CD4-positive, alpha-beta memory T cell (primary cell): ENCODE data around the gene OVCH2. TPM values are rescaled to one million over a fixed set of nuclear protein-coding genes. Genes with fewer than 3 reads are reported as not detected.
"Not testable (repeated sequence)": the region's sequence is repeated elsewhere in the genome, so short reads cannot be mapped to it uniquely, and the experiment has no call there.

Experiments used
- CTCF ChIA-PET: fragments of 350-600 bp; sonication (Branson Sonifier 250); formaldehyde crosslinking; loops from one replicate; lab custom pipeline; 2021; ENCODE audit warnings: inconsistent platforms; ENCODE audit not compliant: partially characterized antibody; lab: Charles Lee
- POLR2A ChIA-PET: fragments of 350-600 bp; sonication (Branson Sonifier 250); formaldehyde crosslinking; loops from one replicate; lab custom pipeline; 2021; ENCODE audit not compliant: partially characterized antibody; lab: Charles Lee
- DNase-seq, 5 donors: peaks; one replicate each; pipeline versions ENCODE4 v3.0.0 to v3.0.0-alpha.2; 2020 to 2022; ENCODE audit warnings: mixed read lengths in 1 of 5
- H3K27ac ChIP-seq: one replicate; pipeline ENCODE4 v1.7.0; 2013; ENCODE audit warnings: low read depth, low read length
- H3K27me3 ChIP-seq: 2 replicates; pipeline ENCODE4 v1.7.0; 2013; ENCODE audit warnings: mild to moderate bottlenecking, low read length, moderate library complexity; ENCODE audit not compliant: insufficient read depth
- H3K36me3 ChIP-seq: 2 replicates; pipeline ENCODE4 v1.7.0; 2013; ENCODE audit warnings: mild to moderate bottlenecking, low read length, moderate library complexity; ENCODE audit not compliant: insufficient read depth
- H3K4me1 ChIP-seq: 2 replicates; pipeline ENCODE4 v1.7.0; 2013; ENCODE audit warnings: mild to moderate bottlenecking, low read length, moderate library complexity; ENCODE audit not compliant: insufficient read depth
- H3K4me3 ChIP-seq, 2 donors: one replicate each; pipeline ENCODE4 v1.7.0; 2013; ENCODE audit warnings: low read length in 2 of 2, mild to moderate bottlenecking in 1 of 2
- H3K9me3 ChIP-seq, 2 donors: one replicate each; pipeline ENCODE4 v1.7.0; 2013; ENCODE audit warnings: low read length in 2 of 2, control low read depth in 1 of 2; ENCODE audit not compliant: control insufficient read depth in 1 of 2
- H3K27ac Mint-ChIP-seq, 7 donors: one replicate each; pipeline ENCODE4 v1.8.0; 2020 to 2021; ENCODE audit warnings: mixed read lengths in 7 of 7, mild to moderate bottlenecking in 6 of 7, inconsistent platforms in 3 of 7, moderate library complexity in 3 of 7
- H3K27me3 Mint-ChIP-seq, 2 donors: one replicate each; pipeline ENCODE4 v1.8.0; 2020 to 2021; ENCODE audit warnings: mixed read lengths in 2 of 2
- H3K36me3 Mint-ChIP-seq, 2 donors: one replicate each; pipeline ENCODE4 v1.8.0; 2020 to 2021; ENCODE audit warnings: mixed read lengths in 2 of 2, inconsistent platforms in 1 of 2, mild to moderate bottlenecking in 1 of 2
- H3K4me1 Mint-ChIP-seq, 4 donors: one replicate each; pipeline ENCODE4 v1.8.0; 2020 to 2021; ENCODE audit warnings: mixed read lengths in 4 of 4, mild to moderate bottlenecking in 1 of 4
- H3K4me3 Mint-ChIP-seq, 8 donors: one replicate each; pipeline ENCODE4 v1.8.0; 2020 to 2021; ENCODE audit warnings: mixed read lengths in 8 of 8, mild to moderate bottlenecking in 7 of 8, moderate library complexity in 6 of 8, inconsistent platforms in 3 of 8
- H3K9me3 Mint-ChIP-seq, 8 donors: one replicate each; pipeline ENCODE4 v1.8.0; 2020 to 2021; ENCODE audit warnings: mixed read lengths in 8 of 8, mild to moderate bottlenecking in 5 of 8, inconsistent platforms in 3 of 8, moderate library complexity in 1 of 8
- intact Hi-C: fragments of 100-400 bp; cut with micrococcal nuclease; formaldehyde crosslinking; loops from one replicate; pipeline ENCODE4 v1.15.1; 2023
- polyA plus RNA-seq, 2 donors: library from polyadenylated mRNA; unstranded; fragments of 300-500 nt; fragmentation: Illumina TruSeq; gene quantifications; one replicate each; pipeline ENCODE4 v1.2.3, GENCODE V29; 2021
- total RNA-seq, 2 experiments: library from RNA; stranded (reverse); gene quantifications; one replicate each; pipeline ENCODE4 v1.2.3, GENCODE V29; 2021

OVCH2 gene
- total and polyA plus RNA-seq, 4 experiments from 2014 or later, result not detected

DNA sequence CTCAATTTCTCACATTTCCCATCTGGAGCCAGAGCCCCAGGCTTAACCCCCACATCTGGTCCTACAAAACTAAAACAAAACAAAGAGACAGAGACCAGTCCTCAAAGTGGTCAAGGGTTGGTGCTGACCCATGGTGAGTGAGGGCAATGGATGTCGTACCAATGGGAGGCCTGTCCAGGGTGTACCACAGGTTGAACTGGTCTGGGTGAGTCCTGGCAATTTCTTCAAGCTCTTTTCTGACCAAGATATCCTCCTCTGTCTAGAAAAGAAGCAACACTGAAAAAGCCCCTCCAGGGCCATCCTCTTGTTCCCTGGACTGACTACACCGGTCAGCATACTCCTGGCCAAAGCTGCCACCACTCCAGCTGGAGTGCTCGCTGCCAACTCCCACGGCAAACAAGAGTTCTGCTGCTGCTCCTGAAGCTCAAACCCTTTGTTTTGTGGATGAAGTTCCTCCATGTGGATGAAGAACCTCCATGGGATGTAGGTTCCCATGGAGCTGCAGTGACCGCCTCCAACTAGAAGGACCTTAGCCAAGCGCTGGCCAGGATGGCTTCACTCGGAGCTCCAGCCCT lies 39.9 kb downstream of the OVCH2 start:
- intact Hi-C loops, result no loop called here
- no peaks in the 10 kb centered on the region for H3K36me3 ChIP-seq
- no peaks in the 10 kb centered on the region for H3K9me3 Mint-ChIP-seq
- H3K4me3 ChIP-seq, result no peak overlapping the region
- no peak overlapping the region for H3K4me3 Mint-ChIP-seq
- H3K9me3 ChIP-seq, result no peaks in the 10 kb centered on the region
- no peak for DNase-seq
- H3K27ac ChIP-seq, result no peak overlapping the region
- CTCF ChIA-PET, result interaction anchor here (0.8 to 4.7 kb wide), 5 partner anchors 11 to 155 kb away, joined by 3 to 49 read pairs (median 5); partner anchors contain the start of gene PPFIBP2
- H3K27ac Mint-ChIP-seq, result no peak overlapping the region
- no peaks in the 10 kb centered on the region for H3K27me3 ChIP-seq
- H3K4me1 ChIP-seq, result no peaks in the 10 kb centered on the region
- peaks cover 2 to 6% of the 10 kb centered on the region in 2 donors for H3K36me3 Mint-ChIP-seq
- POLR2A ChIA-PET, result interaction anchor here (2.3 kb wide), 1 partner anchor 152 kb away, joined by 6 read pairs; no protein-coding TSS in a partner anchor
- peaks cover 0 to 3% (median under 1%) of the 10 kb centered on the region in 4 donors for H3K4me1 Mint-ChIP-seq
- peaks cover 4 to 8% of the 10 kb centered on the region in 2 donors for H3K27me3 Mint-ChIP-seq

DNA sequence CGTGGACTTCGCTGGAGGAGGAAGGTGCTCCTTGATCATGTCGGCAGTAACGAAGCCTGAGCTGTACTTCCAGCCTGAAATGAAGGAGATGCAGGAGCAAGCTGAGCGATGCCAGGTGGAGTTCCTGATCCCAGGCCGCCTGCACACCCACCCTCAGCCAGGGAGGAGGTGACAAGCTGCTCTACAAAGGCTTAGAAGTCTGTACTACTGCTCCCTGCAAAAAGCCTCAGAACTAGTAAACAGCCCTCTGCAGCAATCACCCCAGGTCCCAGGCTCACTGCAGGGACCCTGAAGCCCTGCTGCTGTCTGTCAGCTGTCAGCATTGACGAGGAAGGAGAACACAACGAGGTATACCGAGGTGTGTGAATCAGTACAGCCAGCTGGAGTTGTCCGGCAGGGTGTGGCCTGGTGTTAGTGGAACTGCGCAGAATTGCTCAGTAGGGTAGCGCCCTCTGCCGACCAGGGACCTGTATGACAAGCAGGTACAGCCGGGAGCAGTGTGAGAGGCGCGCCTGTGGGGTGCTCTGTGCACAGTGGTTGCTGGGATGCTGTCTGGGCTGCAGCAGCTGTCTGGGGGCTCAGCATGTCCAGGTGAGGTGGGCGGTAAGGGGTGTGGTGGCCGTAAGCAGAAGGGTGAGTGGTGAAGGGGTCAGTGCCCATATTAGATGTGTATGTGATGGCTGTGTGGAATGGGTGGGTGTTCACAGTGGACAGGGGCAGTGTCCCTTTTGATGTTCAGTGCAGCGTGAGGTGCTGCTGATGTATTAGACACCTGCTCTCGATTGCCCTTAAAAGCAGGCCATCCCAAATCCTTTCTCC lies 40.6 kb downstream of the OVCH2 start:
- intact Hi-C loops, result loop anchor here (1.0 kb wide), 3 partner anchors 94 to 223 kb away; partner anchors contain the start of gene PPFIBP2
- ChIA-PET POLR2A (interaction anchor here (2.3 kb wide), 1 partner anchor 151 kb away, joined by 6 read pairs; no protein-coding TSS in a partner anchor), CTCF (interaction anchor here (0.7 to 4.7 kb wide), 12 partner anchors 8 to 853 kb away, joined by 3 to 49 read pairs (median 3); partner anchors contain the start of genes CYB5R2 and PPFIBP2)
- H3K4me1 Mint-ChIP-seq, result peaks cover 0 to 3% (median under 1%) of the 10 kb centered on the region in 4 donors
- H3K27me3 Mint-ChIP-seq, result peaks cover 3 to 5% of the 10 kb centered on the region in 2 donors
- H3K27ac Mint-ChIP-seq, result no peak overlapping the region
- Histone ChIP-seq H3K36me3 (no peaks in the 10 kb centered on the region), H3K9me3 (no peaks in the 10 kb centered on the region), H3K4me3 (no peak overlapping the region), H3K27me3 (no peaks in the 10 kb centered on the region), H3K27ac (no peak overlapping the region), H3K4me1 (no peaks in the 10 kb centered on the region)
- peaks cover 2 to 9% of the 10 kb centered on the region in 2 donors for H3K36me3 Mint-ChIP-seq
- H3K4me3 Mint-ChIP-seq, result no peak overlapping the region
- DNase-seq, result peak; percentile 58 to 70 (median 68)
- no peaks in the 10 kb centered on the region for H3K9me3 Mint-ChIP-seq

DNA sequence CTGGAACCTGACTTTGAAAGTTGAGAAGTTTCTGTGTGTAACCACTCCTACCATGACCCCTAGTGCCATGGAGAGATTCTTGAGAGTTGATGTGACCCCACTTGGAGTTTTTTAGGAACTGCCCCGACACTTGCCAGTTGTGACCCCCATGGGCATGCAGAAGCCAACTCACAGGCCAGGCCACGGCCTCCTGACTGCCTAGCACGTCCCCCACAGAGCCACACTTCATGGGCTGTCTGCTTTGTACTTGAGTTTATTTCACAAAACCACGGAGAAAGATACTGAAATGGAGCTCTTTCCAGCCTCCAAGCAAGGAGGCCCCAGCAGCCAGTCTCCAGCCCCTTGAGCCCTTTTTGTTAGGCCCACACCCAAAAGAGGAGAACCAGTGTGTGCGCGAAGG lies 41.4 kb downstream of the OVCH2 start:
- Mint-ChIP-seq H3K4me3 (no peak overlapping the region), H3K9me3 (no peaks in the 10 kb centered on the region), H3K36me3 (peaks cover 2 to 9% of the 10 kb centered on the region in 2 donors), H3K4me1 (peaks cover 0 to 3% (median under 1%) of the 10 kb centered on the region in 4 donors), H3K27ac (no peak overlapping the region), H3K27me3 (peaks cover 0 to 2% of the 10 kb centered on the region in 2 donors)
- intact Hi-C loops, result loop anchor here (1.0 kb wide), 3 partner anchors 94 to 223 kb away; partner anchors contain the start of gene PPFIBP2
- Histone ChIP-seq H3K36me3 (no peaks in the 10 kb centered on the region), H3K27ac (no peak overlapping the region), H3K27me3 (no peaks in the 10 kb centered on the region), H3K4me3 (no peak overlapping the region), H3K9me3 (no peaks in the 10 kb centered on the region), H3K4me1 (no peaks in the 10 kb centered on the region)
- ChIA-PET CTCF (interaction anchor here (0.6 to 4.7 kb wide), 8 partner anchors 7 to 853 kb away, joined by 3 to 49 read pairs (median 4); partner anchors contain the start of gene PPFIBP2), POLR2A (interaction anchor here (2.3 kb wide), 1 partner anchor 150 kb away, joined by 6 read pairs; no protein-coding TSS in a partner anchor)
- DNase-seq, result no peak

- H3K27me3 ChIP-seq, H3K4me1 ChIP-seq, H3K27me3 Mint-ChIP-seq, H3K4me3 Mint-ChIP-seq, H3K27ac ChIP-seq, H3K4me3 ChIP-seq, H3K27ac Mint-ChIP-seq, H3K36me3 Mint-ChIP-seq, H3K9me3 Mint-ChIP-seq, H3K9me3 ChIP-seq, H3K4me1 Mint-ChIP-seq, DNase-seq, POLR2A ChIA-PET, H3K36me3 ChIP-seq, intact Hi-C loops, CTCF ChIA-PET: not testable (repeated sequence)
Measured at GRCh38 chr11:7663531-7663930, 42.7 kb downstream of the OVCH2 start.

DNA sequence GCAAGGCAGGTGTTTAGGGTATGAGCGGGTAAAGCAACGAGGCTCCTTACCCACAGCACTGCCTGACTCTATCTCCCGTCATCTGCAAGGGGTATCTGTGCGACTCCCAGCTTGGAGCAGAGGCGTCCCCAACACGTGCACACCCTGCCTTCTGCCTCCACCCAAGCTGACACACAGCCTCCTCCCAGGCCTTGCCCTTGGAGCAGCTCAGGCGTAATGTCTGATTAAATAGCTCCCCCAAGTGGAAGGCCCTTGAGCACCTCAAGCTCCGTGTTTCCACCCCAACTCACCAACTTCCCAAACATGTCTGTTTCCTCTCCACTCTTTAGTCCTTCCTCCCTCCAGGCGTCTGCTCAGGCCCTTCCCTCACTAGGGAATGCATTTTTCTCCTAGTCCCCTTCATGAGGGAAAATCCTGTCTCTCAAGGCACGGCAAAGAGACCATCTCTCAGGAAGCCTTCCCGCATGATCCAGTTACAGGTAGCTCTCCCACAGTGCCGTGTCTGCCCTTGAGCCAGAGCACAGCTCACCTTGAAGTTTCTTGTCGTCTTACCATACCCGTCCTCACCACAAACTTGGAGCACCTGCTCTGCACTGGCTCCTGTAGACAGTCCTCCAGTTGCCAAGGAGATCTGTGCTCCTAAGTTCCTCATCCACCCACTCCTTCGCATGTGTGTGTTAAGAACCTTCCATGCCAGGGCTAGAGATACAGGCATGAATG lies 48.8 kb downstream of the OVCH2 start:
- Histone ChIP-seq H3K9me3 (no peaks in the 10 kb centered on the region), H3K27me3 (no peaks in the 10 kb centered on the region), H3K4me1 (no peaks in the 10 kb centered on the region), H3K36me3 (no peaks in the 10 kb centered on the region), H3K4me3 (no peak overlapping the region), H3K27ac (no peak overlapping the region)
- Mint-ChIP-seq H3K27ac (peak overlapping the region in 2 of 7 donors; percentile 51 to 53), H3K9me3 (no peaks in the 10 kb centered on the region), H3K36me3 (peaks cover 24 to 33% of the 10 kb centered on the region in 2 donors), H3K4me3 (no peak overlapping the region), H3K27me3 (no peaks in the 10 kb centered on the region), H3K4me1 (peaks cover 0 to 2% (median 0%) of the 10 kb centered on the region in 4 donors)
- intact Hi-C loops, result loop anchor here (2.0 kb wide), 1 partner anchor 145 kb away; the partner anchor contains the start of gene PPFIBP2
- ChIA-PET CTCF (interaction anchor here (0.6 to 2.2 kb wide), 11 partner anchors 8 to 305 kb away, joined by 3 to 18 read pairs (median 3); partner anchors contain the start of gene PPFIBP2), POLR2A (no interaction called here)
- peak in 3 of 5 donors; percentile 13 to 24 (median 19) for DNase-seq

GRCh38 chr11:7656704-7657103 lies 49.6 kb downstream of the OVCH2 start:
- CTCF ChIA-PET, result interaction anchor here (0.6 to 2.2 kb wide), 10 partner anchors 10 to 304 kb away, joined by 3 to 18 read pairs (median 3); partner anchors contain the start of gene PPFIBP2
- no peak for DNase-seq
- Histone ChIP-seq H3K9me3 (no peaks in the 10 kb centered on the region), H3K27ac (no peak overlapping the region), H3K4me3 (no peak overlapping the region), H3K36me3 (no peaks in the 10 kb centered on the region), H3K27me3 (no peaks in the 10 kb centered on the region), H3K4me1 (no peaks in the 10 kb centered on the region)
- intact Hi-C loops, result loop anchor here (2.0 kb wide), 1 partner anchor 144 kb away; the partner anchor contains the start of gene PPFIBP2
- Mint-ChIP-seq H3K4me3 (no peak overlapping the region), H3K27me3 (no peaks in the 10 kb centered on the region), H3K9me3 (no peaks in the 10 kb centered on the region), H3K27ac (no peak overlapping the region), H3K36me3 (peaks cover 31 to 41% of the 10 kb centered on the region in 2 donors), H3K4me1 (peaks cover 0 to 2% (median 0%) of the 10 kb centered on the region in 4 donors)
- POLR2A ChIA-PET, result no interaction called here
